OCI-LY1 (cell line): Measurements from ENCODE around the gene MEI1.

Experiments
- H2AFZ ChIP-seq: fragments of 200-600 bp; sonication (generic), shearing (Covaris generic); 2 replicates; pipeline ENCODE4 v1.6.0; 2014; ENCODE audit warnings: antibody characterized with exemption, mild to moderate bottlenecking, low read length
- H3F3A ChIP-seq: fragments of 200-600 bp; sonication (generic), shearing (Covaris generic); 2 replicates; pipeline ENCODE4 v1.6.0; 2014; ENCODE audit warnings: mild to moderate bottlenecking, antibody characterized with exemption, low read length, moderate library complexity; ENCODE audit not compliant: insufficient read depth
- H3K27ac ChIP-seq: fragments of 200-600 bp; sonication (generic); 2 replicates; pipeline ENCODE4 v1.5.1; 2014; ENCODE audit warnings: low read length, mixed run types, mild to moderate bottlenecking, low read depth; ENCODE audit not compliant: poor library complexity, severe bottlenecking
- H3K27me3 ChIP-seq: fragments of 200-600 bp; sonication (generic); 2 replicates; pipeline ENCODE4 v1.6.0; 2014; ENCODE audit warnings: antibody characterized with exemption, mild to moderate bottlenecking, low read length, moderate library complexity; ENCODE audit not compliant: insufficient read depth
- H3K36me3 ChIP-seq: fragments of 200-600 bp; sonication (generic); 2 replicates; pipeline ENCODE4 v1.6.1; 2014; ENCODE audit warnings: mild to moderate bottlenecking, antibody characterized with exemption, low read length, moderate library complexity, mixed read lengths; ENCODE audit not compliant: insufficient read depth
- H3K4me1 ChIP-seq: fragments of 200-600 bp; sonication (generic); 2 replicates; pipeline ENCODE4 v1.5.1; 2014; ENCODE audit warnings: mild to moderate bottlenecking, low read length, moderate library complexity; ENCODE audit not compliant: insufficient read depth, severe bottlenecking
- H3K4me2 ChIP-seq: fragments of 200-600 bp; sonication (generic), shearing (Covaris generic); 2 replicates; pipeline ENCODE4 v1.6.1; 2014; ENCODE audit warnings: low read length
- H3K4me3 ChIP-seq: fragments of 200-600 bp; sonication (generic); 2 replicates; pipeline ENCODE4 v1.5.1; 2014; ENCODE audit warnings: low read length, low read depth, mild to moderate bottlenecking, mixed read lengths; ENCODE audit not compliant: poor library complexity, severe bottlenecking
- H3K79me2 ChIP-seq: fragments of 200-600 bp; shearing (Covaris generic); 2 replicates; pipeline ENCODE4 v1.6.1; 2016; ENCODE audit warnings: mixed run types, low read length, mixed read lengths; ENCODE audit not compliant: insufficient read depth
- H3K9ac ChIP-seq: fragments of 200-600 bp; sonication (generic), shearing (Covaris generic); 2 replicates; pipeline ENCODE4 v1.6.1; 2014; ENCODE audit warnings: mild to moderate bottlenecking, low read length, mixed read lengths
- H3K9me2 ChIP-seq: fragments of 200-600 bp; sonication (generic), shearing (Covaris generic); 2 replicates; pipeline ENCODE4 v1.6.1; 2014; ENCODE audit warnings: low read depth, mild to moderate bottlenecking, low read length, mixed read lengths
- H3K9me3 ChIP-seq: fragments of 200-600 bp; shearing (Covaris generic); 2 replicates; pipeline ENCODE4 v1.6.1; 2014; ENCODE audit warnings: low read length, mixed read lengths
- H4K20me1 ChIP-seq: fragments of 200-600 bp; sonication (generic), shearing (Covaris generic); 2 replicates; pipeline ENCODE4 v1.6.0; 2016; ENCODE audit warnings: mild to moderate bottlenecking, low read length; ENCODE audit not compliant: insufficient read depth
- EZH2 ChIP-seq: fragments of 200-600 bp; sonication (generic), shearing (Covaris generic); IDR thresholded peaks from 2 replicates; pipeline ENCODE4 v1.8.0; 2017; ENCODE audit warnings: borderline replicate concordance, mixed run types, mild to moderate bottlenecking, antibody characterized with exemption, low read length, moderate library complexity, mixed read lengths
- TF ChIP-seq, protein P1 (sequence below): fragments of 200-600 bp; sonication (generic), shearing (Covaris generic); IDR thresholded peaks from 2 replicates; pipeline ENCODE4 v1.5.1; 2017; ENCODE audit warnings: mild to moderate bottlenecking, antibody characterized with exemption, low read length, moderate library complexity, mixed read lengths

MEI1 gene

DNA sequence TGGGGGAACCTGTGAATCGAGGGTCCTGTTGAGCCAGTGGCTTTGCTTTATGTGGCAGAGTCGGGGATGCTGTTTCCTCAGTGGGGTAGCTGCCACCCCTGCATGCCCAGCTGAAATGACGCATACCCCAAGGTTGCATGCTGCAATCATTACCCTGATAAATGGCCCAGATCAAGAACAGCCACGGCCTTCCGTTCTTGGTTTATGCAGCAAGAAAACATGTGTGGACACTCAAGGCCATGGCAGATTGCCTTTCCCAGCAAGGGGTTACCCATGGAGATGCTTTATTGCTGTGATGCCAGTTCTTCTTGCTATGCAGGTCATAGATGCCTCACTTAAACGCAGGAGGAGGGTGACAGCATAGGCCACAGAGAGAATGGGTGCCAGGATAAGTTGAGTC lies 119.3 kb downstream of the MEI1 start:
- Histone ChIP-seq H3F3A (no peaks in the 10 kb centered on the region), H3K9me2 (no peaks in the 10 kb centered on the region), H3K79me2 (no peaks in the 10 kb centered on the region), H3K4me2 (no peak overlapping the region), H3K27me3 (no peaks in the 10 kb centered on the region), H3K9me3 (no peaks in the 10 kb centered on the region), H3K27ac (no peak overlapping the region), H3K9ac (no peak overlapping the region), H3K36me3 (peaks cover 8% of the 10 kb centered on the region; the same call in 1 of the 2 replicates), H3K4me1 (no peaks in the 10 kb centered on the region), H2AFZ (no peak overlapping the region), H3K4me3 (no peak overlapping the region), H4K20me1 (no peaks in the 10 kb centered on the region)
- TF ChIP-seq, protein P1, sequence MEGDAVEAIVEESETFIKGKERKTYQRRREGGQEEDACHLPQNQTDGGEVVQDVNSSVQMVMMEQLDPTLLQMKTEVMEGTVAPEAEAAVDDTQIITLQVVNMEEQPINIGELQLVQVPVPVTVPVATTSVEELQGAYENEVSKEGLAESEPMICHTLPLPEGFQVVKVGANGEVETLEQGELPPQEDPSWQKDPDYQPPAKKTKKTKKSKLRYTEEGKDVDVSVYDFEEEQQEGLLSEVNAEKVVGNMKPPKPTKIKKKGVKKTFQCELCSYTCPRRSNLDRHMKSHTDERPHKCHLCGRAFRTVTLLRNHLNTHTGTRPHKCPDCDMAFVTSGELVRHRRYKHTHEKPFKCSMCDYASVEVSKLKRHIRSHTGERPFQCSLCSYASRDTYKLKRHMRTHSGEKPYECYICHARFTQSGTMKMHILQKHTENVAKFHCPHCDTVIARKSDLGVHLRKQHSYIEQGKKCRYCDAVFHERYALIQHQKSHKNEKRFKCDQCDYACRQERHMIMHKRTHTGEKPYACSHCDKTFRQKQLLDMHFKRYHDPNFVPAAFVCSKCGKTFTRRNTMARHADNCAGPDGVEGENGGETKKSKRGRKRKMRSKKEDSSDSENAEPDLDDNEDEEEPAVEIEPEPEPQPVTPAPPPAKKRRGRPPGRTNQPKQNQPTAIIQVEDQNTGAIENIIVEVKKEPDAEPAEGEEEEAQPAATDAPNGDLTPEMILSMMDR = no peak
- no peak for TF ChIP-seq EZH2

GRCh38 chr22:41819257-41819656 lies 120.0 kb downstream of the MEI1 start:
- Histone ChIP-seq H3K27ac (no peak overlapping the region), H3K79me2 (no peaks in the 10 kb centered on the region), H3K36me3 (peaks cover 12% of the 10 kb centered on the region; the same call in 1 of the 2 replicates), H3K27me3 (no peaks in the 10 kb centered on the region), H3K4me1 (no peaks in the 10 kb centered on the region), H3K9me3 (no peaks in the 10 kb centered on the region), H3F3A (no peaks in the 10 kb centered on the region), H3K4me2 (no peak overlapping the region), H3K9me2 (no peaks in the 10 kb centered on the region), H4K20me1 (no peaks in the 10 kb centered on the region), H3K4me3 (no peak overlapping the region), H2AFZ (no peak overlapping the region), H3K9ac (no peak overlapping the region)
- no peak for TF ChIP-seq EZH2
- TF ChIP-seq, protein P1 = no peak

DNA sequence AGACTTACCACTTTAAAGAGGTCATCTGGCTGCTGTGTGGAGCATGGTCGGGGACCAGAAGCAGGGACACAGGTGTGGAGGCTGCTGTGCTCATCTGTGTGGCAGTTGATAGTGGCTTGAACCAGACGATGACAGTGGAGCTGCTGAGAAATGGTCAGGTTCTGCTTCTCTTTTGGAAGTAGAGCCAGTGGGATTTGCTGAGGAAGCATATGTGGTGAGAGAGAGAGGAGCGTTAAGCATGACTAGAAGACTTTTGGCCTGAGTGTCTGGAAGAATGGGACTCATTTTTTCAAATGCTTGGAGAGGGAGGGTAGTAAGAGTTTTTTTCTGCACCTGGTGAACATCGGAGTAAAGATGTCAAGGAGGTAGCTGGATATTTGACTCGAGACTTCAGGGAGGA lies 121.1 kb downstream of the MEI1 start:
- Histone ChIP-seq H3K4me3 (no peak overlapping the region), H3K27me3 (no peaks in the 10 kb centered on the region), H3K9me2 (no peaks in the 10 kb centered on the region), H4K20me1 (no peaks in the 10 kb centered on the region), H3K27ac (no peak overlapping the region), H2AFZ (no peak overlapping the region), H3K9ac (no peak overlapping the region), H3K4me2 (no peak overlapping the region), H3K9me3 (no peaks in the 10 kb centered on the region), H3K79me2 (no peaks in the 10 kb centered on the region), H3K4me1 (no peaks in the 10 kb centered on the region), H3K36me3 (peaks cover 7% of the 10 kb centered on the region; the same call in 1 of the 2 replicates), H3F3A (no peaks in the 10 kb centered on the region)
- TF ChIP-seq, protein P1 = no peak
- no peak for TF ChIP-seq EZH2
